Astrocyte (in vitro differentiated cells and primary cell): ENCODE data around the gene ALPK3. TPM values are rescaled to one million over a fixed set of nuclear protein-coding genes. Genes with fewer than 3 reads are reported as not detected.

Experiments
- DNase-seq: peaks from one replicate; pipeline ENCODE4 v3.0.0-alpha.2; 2010; ENCODE audit warnings: low read depth
- FAIRE-seq: peaks from 2 replicates; lab custom pipeline; 2011; peaks lifted over from hg19 to GRCh38; lab: Jason Lieb, UNC
- H2AFZ ChIP-seq: 2 replicates; pipeline ENCODE4 v1.6.0; 2012; ENCODE audit warnings: low read depth, low read length, inconsistent platforms
- H3K27ac ChIP-seq: 2 replicates; pipeline ENCODE4 v1.5.1; 2011; ENCODE audit warnings: low read depth, low read length, inconsistent platforms
- H3K27me3 ChIP-seq: 2 replicates; pipeline ENCODE4 v1.6.0; 2011; ENCODE audit warnings: low read length, inconsistent platforms; ENCODE audit not compliant: insufficient read depth
- H3K36me3 ChIP-seq: 2 replicates; pipeline ENCODE4 v1.5.1; 2011; ENCODE audit warnings: low read length, inconsistent platforms; ENCODE audit not compliant: insufficient read depth
- H3K4me1 ChIP-seq: 2 replicates; pipeline ENCODE4 v1.5.1; 2011; ENCODE audit warnings: low read length, inconsistent platforms; ENCODE audit not compliant: insufficient read depth
- H3K4me2 ChIP-seq: 2 replicates; pipeline ENCODE4 v1.6.0; 2012; ENCODE audit warnings: low read length, inconsistent platforms
- H3K4me3 ChIP-seq: 2 replicates; pipeline ENCODE4 v1.5.1; 2011; ENCODE audit warnings: low read depth, mild to moderate bottlenecking, low read length, inconsistent platforms; ENCODE audit not compliant: insufficient read depth
- H3K79me2 ChIP-seq: 2 replicates; pipeline ENCODE4 v1.6.0; 2012; ENCODE audit warnings: mild to moderate bottlenecking, low read length, inconsistent platforms; ENCODE audit not compliant: insufficient read depth
- H3K9ac ChIP-seq: 2 replicates; pipeline ENCODE4 v1.6.0; 2012; ENCODE audit warnings: mild to moderate bottlenecking, low read length, inconsistent platforms
- H3K9me3 ChIP-seq: 2 replicates; pipeline ENCODE4 v1.5.1; 2012; ENCODE audit warnings: low read depth, mild to moderate bottlenecking, low read length, inconsistent platforms; ENCODE audit not compliant: insufficient read depth
- H4K20me1 ChIP-seq: 2 replicates; pipeline ENCODE4 v1.6.0; 2012; ENCODE audit warnings: low read length, inconsistent platforms; ENCODE audit not compliant: insufficient read depth
- H3K27ac Mint-ChIP-seq: one replicate; pipeline ENCODE4 v1.8.0; 2021; ENCODE audit warnings: mild to moderate bottlenecking, mixed read lengths; ENCODE audit not compliant: unreplicated experiment
- H3K27me3 Mint-ChIP-seq: one replicate; pipeline ENCODE4 v1.8.0; 2021; ENCODE audit warnings: low read depth, mixed read lengths; ENCODE audit not compliant: unreplicated experiment
- H3K36me3 Mint-ChIP-seq: one replicate; pipeline ENCODE4 v1.8.0; 2021; ENCODE audit warnings: low read depth, mixed read lengths; ENCODE audit not compliant: unreplicated experiment
- H3K4me1 Mint-ChIP-seq: one replicate; pipeline ENCODE4 v1.8.0; 2021; ENCODE audit warnings: low read depth, mixed read lengths; ENCODE audit not compliant: unreplicated experiment
- H3K4me3 Mint-ChIP-seq: one replicate; pipeline ENCODE4 v1.8.0; 2021; ENCODE audit warnings: mild to moderate bottlenecking, moderate library complexity, mixed read lengths; ENCODE audit not compliant: unreplicated experiment
- H3K9me3 Mint-ChIP-seq: one replicate; pipeline ENCODE4 v1.8.0; 2021; ENCODE audit warnings: mild to moderate bottlenecking, mixed read lengths; ENCODE audit not compliant: unreplicated experiment
- EZH2 ChIP-seq: IDR thresholded peaks from 2 replicates; pipeline ENCODE4 v1.6.1; 2012; ENCODE audit warnings: mild to moderate bottlenecking, low read length, inconsistent platforms; ENCODE audit not compliant: insufficient read depth
- total RNA-seq: library from RNA; stranded (reverse); gene quantifications from 2 replicates; pipeline ENCODE4 v1.2.1, GENCODE V29; 2021
- TF ChIP-seq, protein P1 (sequence below): IDR thresholded peaks from 2 replicates; pipeline ENCODE4 v1.5.1; 2011; ENCODE audit warnings: low read depth, mild to moderate bottlenecking, inconsistent platforms, low read length, moderate library complexity; ENCODE audit not compliant: insufficient read depth

The ALPK3 gene
- total RNA-seq, 1 donor from 2014 or later: 9.1 TPM

DNA sequence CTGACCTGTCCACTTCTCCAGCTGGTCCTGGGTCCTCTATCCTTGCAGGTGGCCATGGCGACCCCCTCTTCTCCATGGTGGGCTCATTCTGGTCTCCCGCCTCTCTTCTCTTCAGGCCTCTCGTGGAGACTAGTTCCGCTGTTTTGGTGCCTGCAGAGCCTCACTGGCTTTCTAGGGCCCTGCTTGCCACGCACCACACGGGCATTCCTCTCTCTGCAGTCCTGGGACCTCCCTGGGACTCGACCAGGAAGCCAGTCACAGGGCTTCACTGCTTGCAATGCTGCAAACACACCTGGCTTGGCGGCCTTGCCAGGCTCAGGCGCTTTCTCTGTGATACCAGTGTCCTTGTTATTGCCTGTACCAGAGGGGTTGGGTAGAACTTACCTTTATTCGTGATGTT, 76.5 kb downstream of the ALPK3 start:
- DNase-seq (no peak), FAIRE-seq (no peak)
- Histone ChIP-seq H3K4me1 (no peaks in the 10 kb centered on the region), H2AFZ (no peak overlapping the region), H3K27ac (no peak overlapping the region), H3K9me3 (no peaks in the 10 kb centered on the region), H3K4me3 (no peak overlapping the region), H3K36me3 (no peaks in the 10 kb centered on the region), H3K27me3 (no peaks in the 10 kb centered on the region), H3K4me2 (no peak overlapping the region), H3K79me2 (no peaks in the 10 kb centered on the region), H3K9ac (no peak overlapping the region), H4K20me1 (no peaks in the 10 kb centered on the region)
- Mint-ChIP-seq H3K4me3 (no peak overlapping the region), H3K27me3 (peaks cover 31% of the 10 kb centered on the region), H3K4me1 (no peaks in the 10 kb centered on the region), H3K27ac (no peak overlapping the region), H3K9me3 (peaks cover 2% of the 10 kb centered on the region), H3K36me3 (no peaks in the 10 kb centered on the region)
- TF ChIP-seq, protein P1, sequence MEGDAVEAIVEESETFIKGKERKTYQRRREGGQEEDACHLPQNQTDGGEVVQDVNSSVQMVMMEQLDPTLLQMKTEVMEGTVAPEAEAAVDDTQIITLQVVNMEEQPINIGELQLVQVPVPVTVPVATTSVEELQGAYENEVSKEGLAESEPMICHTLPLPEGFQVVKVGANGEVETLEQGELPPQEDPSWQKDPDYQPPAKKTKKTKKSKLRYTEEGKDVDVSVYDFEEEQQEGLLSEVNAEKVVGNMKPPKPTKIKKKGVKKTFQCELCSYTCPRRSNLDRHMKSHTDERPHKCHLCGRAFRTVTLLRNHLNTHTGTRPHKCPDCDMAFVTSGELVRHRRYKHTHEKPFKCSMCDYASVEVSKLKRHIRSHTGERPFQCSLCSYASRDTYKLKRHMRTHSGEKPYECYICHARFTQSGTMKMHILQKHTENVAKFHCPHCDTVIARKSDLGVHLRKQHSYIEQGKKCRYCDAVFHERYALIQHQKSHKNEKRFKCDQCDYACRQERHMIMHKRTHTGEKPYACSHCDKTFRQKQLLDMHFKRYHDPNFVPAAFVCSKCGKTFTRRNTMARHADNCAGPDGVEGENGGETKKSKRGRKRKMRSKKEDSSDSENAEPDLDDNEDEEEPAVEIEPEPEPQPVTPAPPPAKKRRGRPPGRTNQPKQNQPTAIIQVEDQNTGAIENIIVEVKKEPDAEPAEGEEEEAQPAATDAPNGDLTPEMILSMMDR: no peak
- TF ChIP-seq EZH2: no peak

DNA sequence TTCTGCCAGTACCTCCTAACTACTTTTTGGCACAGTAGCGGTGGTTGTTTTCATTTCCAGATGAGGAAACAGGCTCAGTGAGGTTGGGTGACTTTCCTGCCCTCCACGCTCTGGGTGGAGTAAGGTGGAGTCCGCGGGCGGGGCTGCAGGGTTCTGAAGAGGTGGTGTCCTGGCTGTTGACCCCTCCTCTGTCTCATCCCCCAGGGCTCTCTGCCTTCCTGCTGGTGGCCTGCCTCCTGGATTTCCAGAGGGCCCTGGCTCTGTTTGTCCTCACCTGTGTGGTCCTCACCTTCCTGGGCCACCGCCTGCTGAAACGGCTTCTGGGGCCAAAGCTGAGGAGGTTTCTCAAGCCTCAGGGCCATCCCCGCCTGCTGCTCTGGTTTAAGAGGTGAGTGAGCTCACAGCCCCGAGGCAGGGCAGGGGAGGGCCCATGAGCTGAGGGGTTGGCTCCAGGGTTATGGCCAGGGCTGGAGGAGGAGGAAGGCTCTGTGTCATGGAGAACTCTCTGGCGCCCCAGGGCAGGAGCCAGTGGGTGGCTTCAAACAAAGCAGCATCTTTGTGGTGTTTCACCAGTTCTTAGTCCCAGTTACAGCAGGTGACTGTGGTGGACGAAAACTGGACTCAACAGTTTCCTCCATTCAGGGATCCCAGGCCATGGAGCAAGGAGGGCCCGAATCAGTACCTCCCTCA, 77.7 kb downstream of the ALPK3 start:
- H3K36me3 ChIP-seq: no peaks in the 10 kb centered on the region
- H3K4me2 ChIP-seq: no peak overlapping the region
- H3K4me3 Mint-ChIP-seq: no peak overlapping the region
- no peak overlapping the region for H3K27ac ChIP-seq
- DNase-seq (no peak), FAIRE-seq (no peak)
- no peak overlapping the region for H3K27ac Mint-ChIP-seq
- H3K9me3 Mint-ChIP-seq: peaks cover 7% of the 10 kb centered on the region
- H3K4me3 ChIP-seq: no peak overlapping the region
- H3K4me1 Mint-ChIP-seq: no peaks in the 10 kb centered on the region
- no peaks in the 10 kb centered on the region for H3K9me3 ChIP-seq
- H3K27me3 ChIP-seq: no peaks in the 10 kb centered on the region
- no peaks in the 10 kb centered on the region for H3K4me1 ChIP-seq
- H2AFZ ChIP-seq: no peak overlapping the region
- no peaks in the 10 kb centered on the region for H3K36me3 Mint-ChIP-seq
- TF ChIP-seq, protein P1: no peak
- no peak for TF ChIP-seq EZH2
- H3K27me3 Mint-ChIP-seq: peaks cover 31% of the 10 kb centered on the region
- no peaks in the 10 kb centered on the region for H3K79me2 ChIP-seq
- H3K9ac ChIP-seq: no peak overlapping the region
- H4K20me1 ChIP-seq: no peaks in the 10 kb centered on the region

DNA sequence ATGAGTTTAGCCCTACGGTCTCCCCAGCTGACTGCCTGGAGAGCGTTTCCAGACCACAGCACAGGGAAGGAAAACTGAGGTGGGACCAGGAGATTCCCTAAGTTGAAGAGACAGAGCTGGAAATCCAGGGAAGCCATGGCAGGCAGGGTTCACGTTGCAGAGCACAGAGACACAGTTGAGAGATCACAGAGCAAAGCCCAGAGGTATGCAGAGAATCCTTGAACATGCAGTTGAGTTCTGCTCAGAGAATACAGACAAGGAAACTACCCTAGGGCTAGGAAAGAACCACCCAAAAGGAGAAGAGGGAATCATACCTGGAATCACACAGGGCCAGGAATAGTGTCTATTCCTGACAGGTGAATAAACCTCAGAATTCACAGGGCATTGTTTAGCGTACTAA, 81.6 kb downstream of the ALPK3 start:
- H2AFZ ChIP-seq: no peak overlapping the region
- FAIRE-seq: no peak

More for the DNA sequence above, 81.6 kb downstream of the ALPK3 start:
- Histone ChIP-seq H3K27ac (no peak overlapping the region), H4K20me1 (no peaks in the 10 kb centered on the region), H3K27me3 (no peaks in the 10 kb centered on the region), H3K79me2 (no peaks in the 10 kb centered on the region), H3K9me3 (no peaks in the 10 kb centered on the region), H3K4me1 (no peaks in the 10 kb centered on the region), H3K36me3 (no peaks in the 10 kb centered on the region), H3K9ac (no peak overlapping the region), H3K4me2 (no peak overlapping the region), H3K4me3 (no peak overlapping the region)
- H3K27ac Mint-ChIP-seq: no peak overlapping the region
- no peaks in the 10 kb centered on the region for H3K36me3 Mint-ChIP-seq
- TF ChIP-seq, protein P1: no peak
- TF ChIP-seq EZH2: no peak
- no peaks in the 10 kb centered on the region for H3K4me1 Mint-ChIP-seq
- peaks cover 5% of the 10 kb centered on the region for H3K9me3 Mint-ChIP-seq
- H3K4me3 Mint-ChIP-seq: no peak overlapping the region
- no peak for DNase-seq
- H3K27me3 Mint-ChIP-seq: peaks cover 8% of the 10 kb centered on the region
